Dedifferentiated amniotic fluid mesenchymal stem cell (primary cell): ENCODE measurements around the gene CD72.

ENCODE experiments used
- DNase-seq: peaks from one replicate; pipeline ENCODE4 v3.0.0-alpha.2; 2016; ENCODE audit errors: extremely low spot score

The CD72 gene

GRCh38 chr9:35618325-35618727 lies at the start of gene CD72:
Gene CD72, minus strand, starts transcription at chr9:35618413. Its CDS starts 110 bp downstream, at chr9:35618303.
- DNase-seq = no peak

GRCh38 chr9:35667939-35668338 lies 49.7 kb upstream of the CD72 start:
- no peak for DNase-seq

GRCh38 chr9:35666549-35666948 lies 48.3 kb upstream of the CD72 start:
- no peak for DNase-seq

GRCh38 chr9:35666045-35666444 lies 47.8 kb upstream of the CD72 start:
- no peak for DNase-seq

GRCh38 chr9:35665471-35665818 lies 47.2 kb upstream of the CD72 start:
- no peak for DNase-seq

- peak; percentile 62 for DNase-seq
Measured at GRCh38 chr9:35664531-35665470, 46.6 kb upstream of the CD72 start, which contains the start of gene ARHGEF39. Gene ARHGEF39, minus strand, starts transcription at chr9:35665195. Its CDS starts 26 bp downstream, at chr9:35665169.

GRCh38 chr9:35662437-35662836 lies 44.2 kb upstream of the CD72 start:
- DNase-seq = no peak

GRCh38 chr9:35661756-35662350 lies 43.6 kb upstream of the CD72 start:
- no peak for DNase-seq

GRCh38 chr9:35660966-35661415 lies 42.8 kb upstream of the CD72 start:
- peak; percentile 33 for DNase-seq

- no peak for DNase-seq
Measured at GRCh38 chr9:35659340-35659739, 41.1 kb upstream of the CD72 start.

- no peak for DNase-seq
Measured at GRCh38 chr9:35658968-35659220, 40.7 kb upstream of the CD72 start.

GRCh38 chr9:35658137-35658967 lies 40.1 kb upstream of the CD72 start, which contains the start of gene CCDC107:
Gene CCDC107, plus strand, starts transcription at chr9:35658292. Its CDS starts 88 bp downstream, at chr9:35658380.
- DNase-seq = peak; percentile 72

GRCh38 chr9:35657546-35658136 lies 39.4 kb upstream of the CD72 start, which contains the start of gene RMRP:
Gene RMRP, minus strand, starts transcription at chr9:35658019.
- DNase-seq = peak; percentile 99

- DNase-seq = no peak
Measured at GRCh38 chr9:35656831-35657545, 38.8 kb upstream of the CD72 start.

- no peak for DNase-seq
Measured at GRCh38 chr9:35656348-35656747, 38.1 kb upstream of the CD72 start.

GRCh38 chr9:35653611-35654010 lies 35.4 kb upstream of the CD72 start:
- DNase-seq = no peak

- no peak for DNase-seq
Measured at GRCh38 chr9:35652829-35653209, 34.6 kb upstream of the CD72 start.

- no peak for DNase-seq
Measured at GRCh38 chr9:35651956-35652828, 34.0 kb upstream of the CD72 start.

GRCh38 chr9:35650341-35651158 lies 32.3 kb upstream of the CD72 start, which contains the start of gene SIT1:
Gene SIT1, minus strand, starts transcription at chr9:35650931. Its CDS starts 78 bp downstream, at chr9:35650853.
- DNase-seq = no peak
